CD14-positive monocyte (primary cell): Measurements from ENCODE around the gene TUBB1. TPM values are rescaled to one million over a fixed set of nuclear protein-coding genes. Genes with fewer than 3 reads are reported as not detected.

Source experiments
- DNase-seq, 3 donors: peaks; one replicate each; pipeline ENCODE4 v3.0.0-alpha.2; 2011 to 2022
- H2AFZ ChIP-seq: 2 replicates; pipeline ENCODE4 v1.6.0; 2012; ENCODE audit warnings: mild to moderate bottlenecking, low read depth, low read length, inconsistent platforms; ENCODE audit not compliant: insufficient read depth, poor library complexity, severe bottlenecking
- H3K27ac ChIP-seq, 2 donors: 1 replicate in 1 of 2; 2 replicates in 1 of 2; pipeline ENCODE4 v1.5.1; 2012 to 2013; ENCODE audit warnings: low read length in 2 of 2, control low read depth in 1 of 2, inconsistent platforms in 1 of 2, low read depth in 1 of 2, mild to moderate bottlenecking in 1 of 2
- H3K27me3 ChIP-seq, 2 donors: one replicate each; pipeline versions ENCODE4 v1.6.0 to v1.6.1; 2011 to 2013; ENCODE audit warnings: low read length in 2 of 2; ENCODE audit not compliant: control insufficient read depth in 2 of 2, insufficient read depth in 2 of 2
- H3K36me3 ChIP-seq, 2 donors: replicated peaks in 1 of 2; 1 replicate in 1 of 2; 2 replicates in 1 of 2; pipeline versions ENCODE4 v1.5.1 to v1.6.1; 2012 to 2013; ENCODE audit warnings: low read length in 2 of 2, control low read depth in 1 of 2, inconsistent platforms in 1 of 2, mild to moderate bottlenecking in 1 of 2; ENCODE audit not compliant: insufficient read depth in 2 of 2, control insufficient read depth in 1 of 2
- H3K4me1 ChIP-seq, 2 donors: 1 replicate in 1 of 2; 2 replicates in 1 of 2; pipeline versions ENCODE4 v1.5.1 to v1.6.1; 2012 to 2013; ENCODE audit warnings: low read length in 2 of 2, control low read depth in 1 of 2, inconsistent platforms in 1 of 2, mild to moderate bottlenecking in 1 of 2, moderate library complexity in 1 of 2; ENCODE audit not compliant: insufficient read depth in 2 of 2, control insufficient read depth in 1 of 2
- H3K4me2 ChIP-seq: replicated peaks from 2 replicates; pipeline ENCODE3; 2012; ENCODE audit warnings: low read length, moderate library complexity, mild to moderate bottlenecking; ENCODE audit not compliant: poor library complexity, severe bottlenecking; ENCODE audit errors: extremely low read depth
- H3K4me3 ChIP-seq, 3 experiments: fragments of 200-600 bp in 1 of 3; sonication (generic) in 1 of 3; replicated peaks in 1 of 3; 1 replicate in 2 of 3; 2 replicates in 1 of 3; pipeline ENCODE4 v1.5.1; 2011 to 2013; ENCODE audit warnings: low read length in 3 of 3, mild to moderate bottlenecking in 3 of 3, control low read depth in 2 of 3, low read depth in 2 of 3, inconsistent platforms in 1 of 3, moderate library complexity in 1 of 3
- H3K79me2 ChIP-seq: 2 replicates; pipeline ENCODE4 v1.6.0; 2012; ENCODE audit warnings: mild to moderate bottlenecking, control low read depth, inconsistent platforms, low read length, moderate library complexity; ENCODE audit not compliant: insufficient read depth
- H3K9ac ChIP-seq: 2 replicates; pipeline ENCODE4 v1.6.0; 2017; ENCODE audit warnings: low read length, mild to moderate bottlenecking; ENCODE audit not compliant: insufficient read depth, poor library complexity, severe bottlenecking
- H3K9me3 ChIP-seq, 2 donors: replicated peaks in 1 of 2; 1 replicate in 1 of 2; 2 replicates in 1 of 2; pipeline versions ENCODE4 v1.5.1 to v1.6.1; 2012 to 2013; ENCODE audit warnings: low read length in 2 of 2, control low read depth in 1 of 2; ENCODE audit not compliant: control insufficient read depth in 1 of 2, insufficient read depth in 1 of 2
- H4K20me1 ChIP-seq: 2 replicates; pipeline ENCODE4 v1.6.0; 2012; ENCODE audit warnings: mild to moderate bottlenecking, low read length, control low read depth, moderate library complexity; ENCODE audit not compliant: insufficient read depth
- H3K27ac Mint-ChIP-seq, 7 donors: one replicate each; pipeline ENCODE4 v1.8.0; 2020; ENCODE audit warnings: mild to moderate bottlenecking in 7 of 7, mixed read lengths in 7 of 7, moderate library complexity in 6 of 7, inconsistent platforms in 2 of 7
- H3K27me3 Mint-ChIP-seq, 3 donors: one replicate each; pipeline ENCODE4 v1.8.0; 2021 to 2022; ENCODE audit warnings: low read depth in 3 of 3, mild to moderate bottlenecking in 3 of 3, mixed read lengths in 3 of 3, moderate library complexity in 3 of 3, inconsistent platforms in 1 of 3
- H3K36me3 Mint-ChIP-seq, 2 donors: one replicate each; pipeline ENCODE4 v1.8.0; 2020; ENCODE audit warnings: mixed read lengths in 2 of 2, inconsistent platforms in 1 of 2, mild to moderate bottlenecking in 1 of 2
- H3K4me1 Mint-ChIP-seq: one replicate; pipeline ENCODE4 v1.8.0; 2020; ENCODE audit warnings: mild to moderate bottlenecking, mixed read lengths
- H3K4me3 Mint-ChIP-seq, 2 donors: one replicate each; pipeline ENCODE4 v1.8.0; 2020; ENCODE audit warnings: mild to moderate bottlenecking in 2 of 2, mixed read lengths in 2 of 2, moderate library complexity in 1 of 2
- H3K9me3 Mint-ChIP-seq, 7 donors: one replicate each; pipeline ENCODE4 v1.8.0; 2020 to 2022; ENCODE audit warnings: mixed read lengths in 7 of 7, mild to moderate bottlenecking in 6 of 7, moderate library complexity in 6 of 7, inconsistent platforms in 2 of 7
- CTCF ChIP-seq: fragments of 200-600 bp; IDR thresholded peaks from one replicate; pipeline ENCODE4 v1.8.0; 2022; ENCODE audit warnings: antibody characterized with exemption, mild to moderate bottlenecking
- WGBS: methylation state at CpG from one replicate; pipeline ENCODE4 v1.1.5; 2013; ENCODE audit warnings: missing lambda C conversion rate; ENCODE audit not compliant: insufficient coverage; 5-methylcytosine and 5-hydroxymethylcytosine counted together
- intact Hi-C, 2 donors: fragments of 100-400 bp; cut with micrococcal nuclease; formaldehyde crosslinking; loops; one replicate each; pipeline versions ENCODE4 v1.15.0 to v1.15.1; 2023
- polyA minus RNA-seq: library from RNA; depleted of rRNA, polyadenylated mRNA; stranded (reverse); fragments of >200 nt; gene quantifications from 2 replicates; pipeline ENCODE4 v1.2.3, GENCODE V29; 2012
- polyA plus RNA-seq, 3 donors: library from polyadenylated mRNA; depleted of rRNA in 1 of 3; unstranded in 2 of 3; stranded (reverse) in 1 of 3; fragments of 300-500 nt in 2 of 3; fragments of >200 nt in 1 of 3; fragmentation: Illumina TruSeq in 2 of 3; gene quantifications; 1 replicate in 2 of 3; 2 replicates in 1 of 3; pipeline ENCODE4 v1.2.3, GENCODE V29; 2012 to 2021
- total RNA-seq, 12 experiments: library from RNA in 1 of 12; stranded (reverse) in 1 of 12; fragments of 120-200 nt in 1 of 12; gene quantifications; one replicate each; pipeline ENCODE4 v1.2.4 and lab custom pipeline; 2013 to 2026; ENCODE audit warnings: mixed read lengths in 6 of 12, inconsistent platforms in 1 of 12

TUBB1 gene
- 4.6 TPM for total RNA-seq (2013)
- polyA plus RNA-seq: 1 to 10 TPM in 2 of 3 donors, under 1 TPM in 1; 0.09 to 3.1 (median 2.4) TPM
- 0.42 and 1.8 TPM in 2 replicates for polyA minus RNA-seq
- 0.16 to 2.8 (median 0.62) reads per million in 11 experiments for total RNA-seq (lab: John Stamatoyannopoulos, UW)

DNA sequence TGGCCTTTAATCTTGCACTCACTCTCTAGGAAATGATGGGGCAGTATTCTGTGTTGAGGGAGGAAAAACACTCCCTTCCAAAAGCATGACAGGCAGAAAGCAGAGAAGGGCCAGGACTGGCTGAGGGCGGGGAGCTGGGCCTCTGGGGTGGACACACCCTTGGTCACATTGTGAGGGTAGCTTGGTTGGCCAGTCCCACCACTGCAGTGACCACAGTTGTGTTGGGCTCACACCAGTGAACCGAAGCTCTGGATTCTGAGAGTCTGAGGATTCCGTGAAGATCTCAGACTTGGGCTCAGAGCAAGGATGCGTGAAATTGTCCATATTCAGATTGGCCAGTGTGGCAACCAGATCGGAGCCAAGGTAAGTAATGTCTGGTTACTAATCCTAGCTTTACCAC lies at the start of gene TUBB1:
TUBB1 (plus strand) TSS at position 213 of the 400 bp plus-strand sequence; CDS start at position 307, 94 bp downstream.
- Histone ChIP-seq H3K4me1 (peaks cover 4 to 10% of the 10 kb centered on the region in 2 donors), H2AFZ (no peak within 1 kb of the TSS), H3K9ac (peak within 1 kb of the TSS; percentile 27), H4K20me1 (peaks cover 42% of the 10 kb centered on the region), H3K27me3 (no peaks in the 10 kb centered on the region), H3K4me2 (no peak within 1 kb of the TSS), H3K9me3 (no peaks in the 10 kb centered on the region), H3K36me3 (peaks cover 18 to 33% of the 10 kb centered on the region in 2 donors), H3K27ac (no peak within 1 kb of the TSS), H3K79me2 (peaks cover 5% of the 10 kb centered on the region), H3K4me3 (no peak within 1 kb of the TSS)
- 91% methylated on average over 4 of the region's 5 CpGs for WGBS
- Mint-ChIP-seq H3K4me3 (no peak within 1 kb of the TSS), H3K27ac (peak within 1 kb of the TSS in 4 of 7 donors; percentile 13 to 59 (median 33)), H3K9me3 (no peaks in the 10 kb centered on the region), H3K27me3 (peaks cover 0 to 9% (median 5%) of the 10 kb centered on the region in 3 donors), H3K4me1 (peaks cover 24% of the 10 kb centered on the region), H3K36me3 (peaks cover 46 to 66% of the 10 kb centered on the region in 2 donors)
- intact Hi-C loops: no loop called here
- no peak for TF ChIP-seq CTCF
- DNase-seq: no peak

GRCh38 chr20:58969439-58969838 lies 49.8 kb upstream of the TUBB1 start:
- no peaks in the 10 kb centered on the region for H3K27me3 ChIP-seq
- H3K9ac ChIP-seq: no peak overlapping the region
- no peak overlapping the region for H3K4me3 Mint-ChIP-seq
- H4K20me1 ChIP-seq: no peaks in the 10 kb centered on the region
- DNase-seq: no peak
- no peaks in the 10 kb centered on the region for H3K79me2 ChIP-seq
- TF ChIP-seq CTCF: no peak
- H3K4me1 Mint-ChIP-seq: peaks cover 12% of the 10 kb centered on the region
- peaks cover 9% of the 10 kb centered on the region in 2 donors for H3K4me1 ChIP-seq
- H3K9me3 ChIP-seq: peaks cover 0 to 3% of the 10 kb centered on the region in 2 donors
- H3K36me3 Mint-ChIP-seq: no peaks in the 10 kb centered on the region
- H3K9me3 Mint-ChIP-seq: peaks cover 0 to 8% (median 6%) of the 10 kb centered on the region in 7 donors
- no peak overlapping the region for H3K4me3 ChIP-seq
- H3K27ac ChIP-seq: no peak overlapping the region
- peaks cover 9 to 17% (median 15%) of the 10 kb centered on the region in 3 donors for H3K27me3 Mint-ChIP-seq
- H3K4me2 ChIP-seq: no peak overlapping the region
- WGBS: no CpG with 5 or more reads among the region's 2 CpGs
- no peaks in the 10 kb centered on the region for H3K36me3 ChIP-seq
- no peak overlapping the region for H3K27ac Mint-ChIP-seq
- intact Hi-C loops: no loop called here
- no peak overlapping the region for H2AFZ ChIP-seq
